GM19193 (cell line): Measurements from ENCODE around the gene CTRB2.

Source experiments
- POLR2A ChIP-seq: IDR thresholded peaks from 4 replicates; pipeline ENCODE4 v1.6.1; 2011; ENCODE audit not compliant: insufficient read depth, insufficient read length; ENCODE audit errors: extremely low read depth

Gene CTRB2

GRCh38 chr16:75244844-75245758 lies 38.1 kb upstream of the CTRB2 start:
- TF ChIP-seq POLR2A = no peak

- no peak for TF ChIP-seq POLR2A
These were observed 37.4 kb upstream of the CTRB2 start for GRCh38 chr16:75244225-75244809.

GRCh38 chr16:75243667-75244224 lies 36.8 kb upstream of the CTRB2 start:
- TF ChIP-seq POLR2A = no peak

- TF ChIP-seq POLR2A = no peak
These were observed 35.0 kb upstream of the CTRB2 start for GRCh38 chr16:75241955-75242354.

GRCh38 chr16:75241412-75241811 lies 34.5 kb upstream of the CTRB2 start:
- TF ChIP-seq POLR2A = no peak

- TF ChIP-seq POLR2A = no peak
These were observed 32.7 kb upstream of the CTRB2 start for GRCh38 chr16:75239542-75240122.

- TF ChIP-seq POLR2A = no peak
These were observed 32.0 kb upstream of the CTRB2 start for GRCh38 chr16:75238853-75239541.

- no peak for TF ChIP-seq POLR2A
These were observed 31.3 kb upstream of the CTRB2 start for GRCh38 chr16:75238132-75238852.

GRCh38 chr16:75237398-75238131 lies 30.6 kb upstream of the CTRB2 start:
- no peak for TF ChIP-seq POLR2A

- no peak for TF ChIP-seq POLR2A
These were observed 29.9 kb upstream of the CTRB2 start for GRCh38 chr16:75236736-75237397.

- TF ChIP-seq POLR2A = no peak
These were observed 29.3 kb upstream of the CTRB2 start for GRCh38 chr16:75236232-75236631.

- TF ChIP-seq POLR2A = no peak
These were observed 28.8 kb upstream of the CTRB2 start for GRCh38 chr16:75235721-75236193.
